Pancreas (tissue), 10 donors: ENCODE results near the gene PKIB. TPM values are rescaled to one million over a fixed set of nuclear protein-coding genes. Genes with fewer than 3 reads are reported as not detected.

Experiments used
- ATAC-seq, 4 donors: fragments of 200-7000 bp; cut with Tn5 transposase; one replicate each; pipeline versions ENCODE4 v1.8.0 to v1.9.1; 2020; ENCODE audit warnings: mild to moderate bottlenecking in 4 of 4, moderate library complexity in 4 of 4
- DNase-seq, 6 donors: peaks; one replicate each; pipeline ENCODE4 v3.0.0-alpha.2; 2020
- FAIRE-seq: peaks from 2 replicates; lab custom pipeline; 2012; peaks lifted over from hg19 to GRCh38; lab: Jason Lieb, UNC
- H3K27ac ChIP-seq, 4 donors: fragments of 200-600 bp; sonication (generic); 1 replicate in 3 of 4; 2 replicates in 1 of 4; pipeline versions ENCODE4 v1.5.0 to v1.8.0; 2020
- H3K27me3 ChIP-seq, 4 donors: fragments of 200-600 bp; one replicate each; pipeline ENCODE4 v1.8.0; 2021
- H3K36me3 ChIP-seq, 3 donors: fragments of 200-600 bp; sonication (generic) in 1 of 3; one replicate each; pipeline versions ENCODE4 v1.5.0 to v1.8.0; 2020 to 2021
- H3K4me1 ChIP-seq, 3 donors: fragments of 200-600 bp; one replicate each; pipeline ENCODE4 v1.8.0; 2021
- H3K4me3 ChIP-seq, 4 donors: fragments of 200-600 bp; sonication (generic) in 2 of 4; one replicate each; pipeline versions ENCODE4 v1.5.0 to v1.8.0; 2020 to 2021
- H3K9me3 ChIP-seq, 4 donors: fragments of 200-600 bp; one replicate each; pipeline ENCODE4 v1.8.0; 2021
- CTCF ChIP-seq, 4 donors: fragments of 200-600 bp; sonication (generic) in 3 of 4; IDR thresholded peaks; one replicate each; pipeline versions ENCODE4 v1.5.0 to v1.8.0; 2021; ENCODE audit warnings: antibody characterized with exemption in 4 of 4
- WGBS, 2 donors: extraction: QIAGEN DNeasy Blood & Tissue Kit; methylation state at CpG; one replicate each; pipeline ENCODE4 v1.1.7; 2013; 5-methylcytosine and 5-hydroxymethylcytosine counted together
- intact Hi-C, 3 donors: fragments of 100-400 bp; cut with DNase I; formaldehyde crosslinking; loops; one replicate each; pipeline versions ENCODE4 v1.11.1 to v1.14.2; 2022
- polyA plus RNA-seq, 2 donors: library from polyadenylated mRNA; stranded (reverse); fragments of 200-250 nt; gene quantifications; one replicate each; pipeline ENCODE4 v1.2.3, GENCODE V29; 2013
- total RNA-seq, 6 donors: library from RNA; stranded (reverse); fragmentation: NEBNext Ultra II Directional in 4 of 6; extraction: Animal tissue kit (Norgen Biotek cat#: 25700) in 4 of 6; gene quantifications; one replicate each; pipeline versions ENCODE4 v1.2.1 to v1.2.4, GENCODE V29; 2021 to 2023
- donor health status: healthy with polysubstance abuse.
- donor health status: DM: no; HTN: no; CAD: no; lungs with moderate emphysema.
- donor health status: DM: no; HTN: no; CAD: no.
- donor health status: control.
- donor health status: control.
- donor health status: Bipolar disorder and iron deficiency.
- donor health status: DM: yes; HTN: yes; CAD: no.
- donor health status: DM: no; HTN: no; CAD: no.
- donor health status: DM: no; HTN: no; CAD: no.
- donor health status: DM: yes; HTN: yes; CAD: no.

The PKIB gene
- total and polyA plus RNA-seq, 8 donors: 1.2 to 21.1 (median 5.4) TPM

GRCh38 chr6:122713138-122713537 is 102.9 kb downstream of the PKIB start:
- Histone ChIP-seq H3K4me1 (no peaks in the 10 kb centered on the region), H3K27ac (no peak overlapping the region), H3K27me3 (no peaks in the 10 kb centered on the region), H3K4me3 (no peak overlapping the region), H3K9me3 (no peaks in the 10 kb centered on the region), H3K36me3 (no peaks in the 10 kb centered on the region)
- FAIRE-seq (no peak), DNase-seq (no peak), ATAC-seq (no peak)
- intact Hi-C loops: no loop called here
- TF ChIP-seq CTCF (IDR thresholded peaks at IDR 0.05): no peak
- WGBS, 2 donors: 94% methylated on average over 3 of the region's 3 CpGs

GRCh38 chr6:122714059-122714458 is 103.9 kb downstream of the PKIB start:
- Histone ChIP-seq H3K27me3 (no peaks in the 10 kb centered on the region), H3K9me3 (no peaks in the 10 kb centered on the region), H3K4me1 (no peaks in the 10 kb centered on the region), H3K36me3 (no peaks in the 10 kb centered on the region), H3K4me3 (no peak overlapping the region), H3K27ac (no peak overlapping the region)
- DNase-seq (no peak), ATAC-seq (no peak), FAIRE-seq (no peak)
- WGBS, 2 donors: 84 to 87% methylated on average over 5 of the region's 5 CpGs
- no peak for TF ChIP-seq CTCF (IDR thresholded peaks at IDR 0.05)
- intact Hi-C loops: no loop called here

GRCh38 chr6:122715725-122716124 is 105.5 kb downstream of the PKIB start:
- 63 to 64% methylated on average over 2 of the region's 2 CpGs for WGBS, 2 donors
- no peak overlapping the region for H3K27ac ChIP-seq

GRCh38 chr6:122717350-122717749 is 107.1 kb downstream of the PKIB start:
- DNase-seq (no peak), FAIRE-seq (no peak), ATAC-seq (peak in 2 of 4 donors; percentile 54 to 68)
- Histone ChIP-seq H3K4me1 (no peaks in the 10 kb centered on the region), H3K36me3 (no peaks in the 10 kb centered on the region), H3K27ac (no peak overlapping the region), H3K9me3 (no peaks in the 10 kb centered on the region), H3K27me3 (no peaks in the 10 kb centered on the region), H3K4me3 (no peak overlapping the region)
- intact Hi-C loops: no loop called here
- no peak for TF ChIP-seq CTCF (IDR thresholded peaks at IDR 0.05)
- 65 to 68% methylated on average over 2 of the region's 2 CpGs for WGBS, 2 donors

More at GRCh38 chr6:122715725-122716124, 105.5 kb downstream of the PKIB start:
- Histone ChIP-seq H3K4me1 (no peaks in the 10 kb centered on the region), H3K36me3 (no peaks in the 10 kb centered on the region), H3K4me3 (no peak overlapping the region), H3K9me3 (no peaks in the 10 kb centered on the region), H3K27me3 (no peaks in the 10 kb centered on the region)
- ATAC-seq (no peak), DNase-seq (no peak), FAIRE-seq (no peak)
- TF ChIP-seq CTCF (IDR thresholded peaks at IDR 0.05): no peak
- intact Hi-C loops: no loop called here

GRCh38 chr6:122718616-122719015 is 108.4 kb downstream of the PKIB start:
- DNase-seq (no peak), FAIRE-seq (no peak), ATAC-seq (no peak)
- no peak overlapping the region for H3K27ac ChIP-seq
- H3K27me3 ChIP-seq: no peaks in the 10 kb centered on the region
- H3K9me3 ChIP-seq: no peaks in the 10 kb centered on the region
- intact Hi-C loops: no loop called here
- H3K4me3 ChIP-seq: no peak overlapping the region
- TF ChIP-seq CTCF (IDR thresholded peaks at IDR 0.05): no peak
- WGBS, 2 donors: 79 to 84% methylated on average over 4 of the region's 4 CpGs
- no peaks in the 10 kb centered on the region for H3K36me3 ChIP-seq
- no peaks in the 10 kb centered on the region for H3K4me1 ChIP-seq
